GM18517 (cell line): ENCODE results near the gene SNURF.
"Not testable (repeated sequence)": the region's sequence is repeated elsewhere in the genome, so short reads cannot be mapped to it uniquely, and the experiment has no call there.

Experiments
- ATAC-seq: cut with Tn5 transposase; IDR thresholded peaks from one replicate; pipeline ENCODE4 v1.9.1; 2021; ENCODE audit warnings: mild to moderate bottlenecking, moderate library complexity; ENCODE audit not compliant: unreplicated experiment

Gene SNURF

DNA sequence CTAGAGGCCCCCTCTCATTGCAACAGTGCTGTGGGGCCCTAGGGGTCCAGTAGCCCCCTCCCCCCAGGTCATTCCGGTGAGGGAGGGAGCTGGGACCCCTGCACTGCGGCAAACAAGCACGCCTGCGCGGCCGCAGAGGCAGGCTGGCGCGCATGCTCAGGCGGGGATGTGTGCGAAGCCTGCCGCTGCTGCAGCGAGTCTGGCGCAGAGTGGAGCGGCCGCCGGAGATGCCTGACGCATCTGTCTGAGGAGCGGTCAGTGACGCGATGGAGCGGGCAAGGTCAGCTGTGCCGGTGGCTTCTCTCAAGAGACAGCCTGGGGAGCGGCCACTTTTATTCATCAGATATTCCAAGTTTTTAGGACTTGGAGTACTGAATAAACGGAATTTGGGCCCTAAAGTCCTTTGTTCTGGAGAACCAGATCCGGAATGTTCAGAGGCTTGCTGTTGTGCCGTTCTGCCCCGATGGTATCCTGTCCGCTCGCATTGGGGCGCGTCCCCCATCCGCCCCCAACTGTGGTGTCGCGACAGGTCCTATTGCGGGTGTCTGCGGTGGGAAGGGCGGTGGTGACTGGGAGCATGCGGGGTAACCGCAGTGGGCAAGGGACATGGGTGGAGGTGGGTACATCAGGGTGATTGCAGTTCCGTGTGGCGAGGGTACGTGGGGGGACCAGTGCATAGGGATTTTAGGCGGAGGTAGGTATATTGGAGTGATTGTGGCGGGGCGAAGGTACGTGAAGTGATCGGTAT, at the start of gene SNURF, which contains the start of gene SNRPN:
SNURF (plus strand) TSS at position 205 of the 748 bp plus-strand sequence; CDS start at position 267, 62 bp downstream.
SNRPN (plus strand) TSS at position 205 of the 748 bp plus-strand sequence. CDS start 19,467 bp downstream, outside the sequence.
- ATAC-seq, result peak; percentile 51

DNA sequence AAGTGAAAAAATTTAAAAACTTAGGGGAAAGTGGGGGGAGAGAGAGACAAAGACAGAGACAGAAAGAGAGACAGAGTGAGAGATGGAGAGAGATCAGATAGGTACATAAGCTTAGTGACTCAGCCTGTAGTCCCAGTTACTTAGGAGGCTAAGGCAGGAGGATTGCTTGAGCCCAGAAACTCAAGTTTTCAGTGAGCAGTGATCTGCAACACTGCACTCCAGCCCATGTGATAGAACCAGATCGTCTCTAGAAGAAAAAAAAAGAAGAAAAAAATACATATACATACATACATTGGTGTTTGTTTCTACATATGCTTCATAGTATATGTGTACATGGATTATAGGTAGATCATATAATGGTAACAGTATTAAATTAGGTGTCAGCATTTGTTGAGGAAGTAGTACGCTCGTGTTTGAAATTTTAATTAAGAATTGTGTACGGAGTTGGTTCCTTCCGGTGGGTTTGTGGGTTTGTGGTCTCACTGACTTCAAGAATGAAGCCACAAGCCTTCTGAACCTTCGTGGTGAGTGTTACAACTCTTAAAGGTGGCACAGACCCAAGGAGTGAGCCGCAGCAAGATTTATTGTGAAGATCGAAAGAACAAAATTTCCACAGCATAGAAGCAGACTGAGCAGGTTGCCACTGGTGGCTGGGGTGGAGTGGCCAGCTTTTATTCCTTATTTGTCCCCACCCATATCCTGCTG, 38.3 kb upstream of the SNURF start:
- ATAC-seq, result no peak

- no peak for ATAC-seq
Measured at GRCh38 chr15:24917431-24917830, 37.4 kb upstream of the SNURF start.

- ATAC-seq, result no peak
Measured at GRCh38 chr15:24919446-24919845, 35.3 kb upstream of the SNURF start.

DNA sequence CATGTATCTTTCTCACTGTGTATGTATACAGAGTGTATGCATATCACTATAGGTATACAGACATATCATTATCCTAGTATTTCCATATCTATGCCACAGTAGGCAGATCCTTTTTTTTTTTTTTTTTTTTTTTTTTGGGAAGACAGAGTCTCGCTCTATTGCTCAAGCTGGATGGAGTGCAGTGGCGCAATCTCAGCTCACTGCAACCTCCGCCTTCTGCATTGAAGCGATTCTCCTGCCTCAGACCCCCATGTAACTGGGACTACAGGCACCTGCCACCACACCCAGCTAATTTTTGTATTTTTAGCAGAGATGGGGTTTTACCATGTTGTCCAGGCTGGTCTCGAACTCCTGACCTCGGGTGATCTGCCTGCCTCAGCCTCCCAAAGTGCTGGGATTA, 32.0 kb upstream of the SNURF start:
- not testable (repeated sequence) for ATAC-seq

DNA sequence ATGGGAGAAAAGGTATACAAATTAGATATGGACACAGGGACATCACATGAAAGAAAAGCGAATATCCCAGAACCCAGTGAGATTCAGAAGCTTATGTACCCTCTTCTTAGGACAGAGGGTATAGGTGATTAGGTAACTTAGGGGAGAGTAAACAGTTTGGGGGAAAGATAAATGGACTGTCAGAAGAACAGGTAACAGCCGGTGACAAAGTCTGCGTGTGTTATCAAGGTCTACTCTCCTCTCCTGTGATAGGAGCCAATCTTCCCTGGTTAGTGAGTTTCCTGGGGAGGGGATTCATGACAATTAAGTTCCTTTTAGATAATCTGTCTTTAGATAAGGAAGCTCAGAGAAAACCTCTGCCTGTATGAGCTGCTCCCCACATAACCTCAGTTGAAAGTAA, 30.6 kb upstream of the SNURF start:
- ATAC-seq, result no peak

- ATAC-seq, result no peak
Measured at GRCh38 chr15:24924621-24925020, 30.2 kb upstream of the SNURF start.

DNA sequence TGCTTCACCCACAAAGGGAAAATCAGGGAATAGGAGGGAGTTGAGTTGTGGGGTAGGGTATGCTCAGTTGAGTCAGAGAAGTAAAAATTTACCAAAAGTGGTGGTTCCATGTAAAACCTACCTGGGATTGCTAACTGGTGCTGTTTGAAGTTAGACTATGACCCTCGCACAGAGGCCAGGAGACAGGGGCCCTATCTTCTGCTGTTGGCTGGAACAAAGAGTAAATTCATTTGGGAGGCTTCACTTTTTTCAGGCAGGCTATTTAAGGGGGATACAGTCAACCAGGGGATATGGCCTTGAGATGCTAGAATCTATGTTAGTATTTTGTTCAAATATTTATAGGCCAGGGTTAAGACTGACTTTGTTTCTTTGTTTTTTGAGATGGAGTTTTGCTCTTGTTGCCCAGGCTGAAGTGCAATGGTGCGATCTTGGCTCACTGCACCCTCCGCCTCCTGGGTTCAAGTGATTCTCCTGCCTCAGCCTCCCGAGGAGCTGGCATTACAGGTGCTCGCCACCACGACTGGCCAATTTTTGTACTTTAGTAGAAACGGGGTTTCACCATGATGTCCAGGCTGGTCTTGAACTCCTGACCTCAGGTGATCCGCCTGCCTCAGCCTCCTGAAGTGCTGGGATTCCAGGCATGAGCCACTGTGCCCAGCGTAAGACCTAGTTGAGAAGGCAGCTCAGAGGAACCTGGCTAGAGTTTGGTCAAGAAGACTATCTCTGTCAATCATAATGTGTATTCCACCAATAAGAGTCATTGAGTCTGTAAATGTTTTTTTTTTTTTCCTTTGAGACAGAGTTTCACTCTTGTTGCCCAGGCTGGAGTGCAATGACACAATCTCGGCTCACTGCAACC, 22.7 kb upstream of the SNURF start:
- not testable (repeated sequence) for ATAC-seq

GRCh38 chr15:24933716-24934115, 21.1 kb upstream of the SNURF start:
- no peak for ATAC-seq

DNA sequence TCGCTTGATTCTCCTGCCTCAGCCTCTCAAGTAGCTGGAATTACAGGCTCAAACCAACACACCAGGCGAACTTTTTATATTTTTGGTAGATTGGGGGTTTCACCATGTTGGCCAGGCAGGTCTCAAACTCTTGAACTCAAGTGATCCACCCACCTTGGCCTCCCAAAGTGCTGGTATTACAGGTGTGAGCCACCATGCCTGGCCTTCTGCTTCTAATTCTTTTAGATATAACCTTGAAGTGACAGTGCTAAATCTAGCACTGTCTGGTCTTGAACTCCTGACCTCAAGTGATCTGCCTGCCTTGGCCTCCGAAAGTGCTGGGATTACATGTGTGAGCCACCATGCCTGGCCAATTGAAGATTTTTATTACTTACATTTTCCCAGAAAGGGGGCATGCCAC, 16.6 kb upstream of the SNURF start:
- ATAC-seq, result not testable (repeated sequence)

DNA sequence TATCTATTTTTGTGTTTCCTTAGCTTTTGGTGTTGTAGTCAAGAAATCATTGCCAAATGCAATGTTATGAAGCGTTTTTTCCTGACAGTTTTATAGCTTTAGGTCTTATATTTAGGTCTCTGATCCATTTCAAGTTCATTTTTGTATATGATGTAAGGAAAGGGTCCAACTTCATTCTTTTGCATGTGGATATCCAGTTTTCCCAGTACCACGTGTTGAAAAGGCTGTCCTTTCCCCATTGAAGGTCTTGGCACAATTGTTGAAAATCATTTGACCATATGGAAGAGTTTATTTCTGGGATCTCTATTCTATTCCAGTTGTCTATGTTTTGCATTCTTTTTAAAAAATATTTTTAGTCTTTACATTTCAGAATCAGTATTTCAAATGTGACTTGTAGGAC, 14.6 kb upstream of the SNURF start:
- ATAC-seq, result no peak

DNA sequence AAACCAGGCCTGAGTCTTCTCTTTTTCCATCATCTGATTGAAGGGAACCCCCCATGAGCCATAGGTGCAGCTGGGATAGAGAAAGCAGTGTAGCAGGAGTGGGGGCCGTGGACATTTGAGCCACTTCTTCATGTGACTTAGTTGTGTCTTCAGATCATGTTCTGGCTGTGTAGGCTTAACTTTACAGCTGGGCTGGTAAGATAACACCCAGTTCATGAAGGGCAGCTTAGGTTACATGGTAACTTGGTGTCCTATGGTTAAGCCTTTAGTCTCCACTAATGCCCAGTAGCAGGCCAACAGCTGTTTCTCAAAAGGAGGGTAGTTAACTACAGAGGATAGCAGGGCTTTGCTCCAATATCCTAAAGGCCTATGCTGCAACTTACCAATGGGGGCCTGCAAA, 11.4 kb upstream of the SNURF start:
- no peak for ATAC-seq

DNA sequence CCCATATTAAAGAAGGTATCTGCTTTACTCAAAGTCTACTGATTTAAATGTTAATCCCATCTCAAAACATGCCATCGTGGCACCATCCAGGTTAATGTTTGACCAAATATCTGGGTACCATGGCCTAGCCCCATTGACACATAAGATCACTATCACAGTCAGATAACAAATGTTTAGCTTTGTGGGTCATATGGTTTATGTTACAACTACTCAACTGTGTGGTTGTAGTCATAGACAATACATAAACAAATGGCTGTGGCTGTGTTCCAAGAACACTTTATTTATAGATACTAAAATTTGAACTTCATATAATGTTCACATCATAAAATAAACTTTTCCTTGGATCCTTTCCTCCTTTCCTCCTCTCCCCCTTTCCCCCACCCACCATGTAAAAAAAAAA, 9.8 kb upstream of the SNURF start:
- ATAC-seq, result no peak

DNA sequence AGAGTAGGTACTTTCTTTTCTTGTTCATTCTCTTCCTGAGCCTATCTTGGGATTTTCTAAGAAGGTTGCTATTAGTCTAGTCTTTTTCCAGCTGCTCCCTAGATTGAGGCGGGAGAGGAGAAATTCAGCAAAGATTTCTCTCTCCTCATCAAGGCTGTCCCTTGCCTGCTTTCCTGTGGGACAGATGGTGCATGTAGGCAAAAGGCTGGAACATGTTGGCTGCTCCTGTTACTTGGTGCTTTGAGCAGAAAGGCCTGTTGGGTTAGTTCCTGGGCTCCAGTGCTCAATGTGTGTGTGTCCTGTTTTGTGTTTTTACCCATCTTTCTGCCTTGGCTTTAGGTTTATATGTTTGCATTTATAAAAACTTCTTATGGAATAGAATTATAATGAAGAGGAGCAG, 9.1 kb upstream of the SNURF start:
- ATAC-seq, result no peak

- ATAC-seq, result no peak
Measured at GRCh38 chr15:24948495-24948894, 6.3 kb upstream of the SNURF start.

DNA sequence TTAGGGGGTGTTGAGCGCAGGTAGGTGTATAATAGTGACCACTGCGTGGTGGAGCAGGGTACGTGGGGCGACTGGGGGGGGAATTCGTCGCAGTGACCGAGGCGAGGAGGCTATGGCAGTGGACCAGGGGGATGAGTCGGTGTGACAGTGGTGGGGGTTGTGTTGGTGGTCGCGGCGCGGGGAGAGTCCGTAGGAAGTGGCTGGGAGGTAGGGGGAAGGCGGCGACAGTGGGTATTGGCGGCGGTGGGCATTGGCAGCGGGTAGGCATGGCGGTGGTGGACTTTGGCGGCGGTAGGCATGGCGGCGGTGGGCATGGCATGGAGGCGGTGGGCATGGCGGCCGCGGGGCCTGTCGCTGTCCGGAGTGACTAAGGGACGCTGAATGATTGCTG, 739 bp downstream of the SNURF start:
- no peak for ATAC-seq

DNA sequence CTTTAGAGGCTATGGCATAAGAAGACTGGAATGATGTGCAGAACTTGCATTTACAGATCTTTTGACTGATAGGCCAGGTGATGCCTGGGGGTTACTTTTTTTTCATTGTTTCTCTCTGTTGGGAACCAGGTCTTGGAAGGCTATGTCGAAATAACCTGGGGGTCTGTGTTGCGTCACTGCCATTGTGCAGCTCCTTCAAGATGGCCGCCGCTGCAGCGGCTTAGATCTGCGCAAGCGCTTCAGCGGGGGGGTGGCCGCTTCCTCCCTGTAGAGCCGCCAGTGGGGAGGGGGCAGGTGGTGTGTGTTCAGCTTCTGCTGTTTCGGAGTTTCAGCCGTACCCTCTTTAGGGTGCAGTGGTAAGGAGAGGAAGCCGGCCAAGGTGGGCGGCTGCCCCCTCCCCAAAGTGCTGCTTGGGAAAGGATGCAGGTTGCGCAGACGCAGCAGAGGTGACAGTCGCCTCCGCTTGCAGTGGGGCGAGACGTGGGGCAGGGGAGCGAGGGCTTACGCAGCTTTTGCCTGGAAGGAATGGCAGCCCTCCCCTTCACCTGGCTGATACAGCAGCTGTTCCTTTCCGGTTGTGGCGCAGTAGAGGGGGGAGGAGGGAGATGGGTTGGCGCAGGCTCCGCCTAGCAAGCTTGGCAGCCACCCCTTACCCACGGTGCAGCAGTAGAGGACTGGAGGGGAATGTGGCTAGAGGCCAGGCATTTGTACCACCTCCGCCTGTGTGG, 1.5 kb downstream of the SNURF start:
- ATAC-seq, result peak; percentile 76

GRCh38 chr15:24957691-24958090, 2.9 kb downstream of the SNURF start:
- ATAC-seq, result no peak

DNA sequence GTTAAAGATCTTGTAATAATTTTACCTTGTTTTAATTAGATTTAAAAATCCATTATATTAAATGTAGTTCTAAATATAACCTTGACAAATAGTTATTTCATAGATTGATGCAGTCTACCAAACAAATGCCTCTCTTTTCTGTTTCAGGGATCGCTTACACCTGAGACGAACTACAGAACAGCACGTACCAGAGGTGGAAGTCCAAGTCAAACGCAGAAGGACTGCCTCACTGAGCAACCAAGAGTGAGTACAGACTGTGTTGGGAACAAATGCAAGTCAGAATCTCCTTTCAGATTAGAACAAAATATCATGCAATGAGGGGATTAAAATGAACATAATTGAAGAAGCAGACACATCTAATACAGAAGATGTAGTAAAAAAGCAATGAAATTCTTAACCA, 7.2 kb downstream of the SNURF start:
- no peak for ATAC-seq

DNA sequence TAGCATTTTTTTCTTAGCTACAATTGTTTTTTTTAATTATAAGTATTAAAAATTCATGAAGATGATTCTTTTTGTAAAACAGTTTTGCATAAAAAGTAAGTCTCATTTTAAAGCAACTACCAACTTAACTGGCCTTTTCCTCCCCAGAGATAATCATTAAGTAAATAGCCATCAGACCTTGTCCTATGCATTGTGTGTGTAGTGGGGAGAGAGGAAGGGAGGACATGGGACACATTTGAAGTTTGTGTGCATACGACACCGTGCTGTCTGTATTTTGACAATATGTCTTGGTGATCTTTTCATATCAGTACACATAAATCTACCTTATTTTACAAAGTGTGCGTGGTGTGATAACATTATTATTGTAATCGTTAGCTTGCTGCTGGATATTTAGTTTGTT, 8.1 kb downstream of the SNURF start:
- ATAC-seq, result no peak
